Ectodermal cell (in vitro differentiated cells): ENCODE data around the gene UNC5B.

ENCODE experiments used
- H3K27ac ChIP-seq: 2 replicates; pipeline ENCODE4 v1.7.0; 2013; ENCODE audit warnings: mild to moderate bottlenecking, low read depth, low read length; ENCODE audit not compliant: insufficient read depth, poor library complexity, severe bottlenecking
- H3K27me3 ChIP-seq: 2 replicates; pipeline ENCODE4 v1.7.0; 2013; ENCODE audit warnings: mild to moderate bottlenecking, low read length; ENCODE audit not compliant: insufficient read depth, control insufficient read depth, poor library complexity, severe bottlenecking
- H3K36me3 ChIP-seq: one replicate; pipeline ENCODE4 v1.7.0; 2013; ENCODE audit warnings: low read length; ENCODE audit not compliant: control insufficient read depth, insufficient read depth
- H3K4me1 ChIP-seq: one replicate; pipeline ENCODE4 v1.7.0; 2013; ENCODE audit warnings: low read length; ENCODE audit not compliant: control insufficient read depth, insufficient read depth
- H3K4me3 ChIP-seq: 2 replicates; pipeline ENCODE4 v1.7.0; 2013; ENCODE audit warnings: low read depth, low read length, control low read depth; ENCODE audit not compliant: insufficient read depth
- H3K9me3 ChIP-seq: 2 replicates; pipeline ENCODE4 v1.7.0; 2013; ENCODE audit warnings: mild to moderate bottlenecking, low read length, moderate library complexity; ENCODE audit not compliant: control insufficient read depth
- WGBS, 2 experiments: methylation state at CpG; one replicate each; pipeline ENCODE4 v1.1.7; 2013; ENCODE audit warnings: missing lambda C conversion rate in 2 of 2; 5-methylcytosine and 5-hydroxymethylcytosine counted together

Gene UNC5B

GRCh38 chr10:71330789-71331404 lies 118.5 kb downstream of the UNC5B start:
- no peak overlapping the region for H3K27ac ChIP-seq
- no peaks in the 10 kb centered on the region for H3K36me3 ChIP-seq
- peaks cover 16% of the 10 kb centered on the region for H3K4me1 ChIP-seq
- WGBS, 2 experiments, result 93 to 96% methylated on average over 4 of the region's 4 CpGs
- no peaks in the 10 kb centered on the region for H3K9me3 ChIP-seq
- no peaks in the 10 kb centered on the region for H3K27me3 ChIP-seq
- no peak overlapping the region for H3K4me3 ChIP-seq

- no peaks in the 10 kb centered on the region for H3K27me3 ChIP-seq
- H3K36me3 ChIP-seq, result no peaks in the 10 kb centered on the region
- WGBS, 2 experiments, result 91 to 93% methylated on average over 4 of the region's 4 CpGs
- H3K27ac ChIP-seq, result no peak overlapping the region
- H3K4me3 ChIP-seq, result no peak overlapping the region
- H3K4me1 ChIP-seq, result peaks cover 25% of the 10 kb centered on the region
- no peaks in the 10 kb centered on the region for H3K9me3 ChIP-seq
These were observed 119.4 kb downstream of the UNC5B start for GRCh38 chr10:71331736-71332135.

GRCh38 chr10:71332466-71332865 lies 120.1 kb downstream of the UNC5B start:
- H3K9me3 ChIP-seq, result no peaks in the 10 kb centered on the region
- WGBS, 2 experiments, result 87 to 91% methylated on average over 5 of the region's 5 CpGs
- no peak overlapping the region for H3K27ac ChIP-seq
- H3K4me3 ChIP-seq, result no peak overlapping the region
- peaks cover 32% of the 10 kb centered on the region for H3K4me1 ChIP-seq
- H3K27me3 ChIP-seq, result no peaks in the 10 kb centered on the region
- H3K36me3 ChIP-seq, result no peaks in the 10 kb centered on the region

- Histone ChIP-seq H3K36me3 (no peaks in the 10 kb centered on the region), H3K9me3 (no peaks in the 10 kb centered on the region), H3K27ac (no peak overlapping the region), H3K27me3 (no peaks in the 10 kb centered on the region), H3K4me3 (no peak overlapping the region), H3K4me1 (peaks cover 35% of the 10 kb centered on the region)
- 88% methylated on average over 9 of the region's 9 CpGs for WGBS, 2 experiments
These were observed 120.9 kb downstream of the UNC5B start for GRCh38 chr10:71333129-71333887.

GRCh38 chr10:71334221-71334791 lies 121.9 kb downstream of the UNC5B start:
- Histone ChIP-seq H3K27me3 (no peaks in the 10 kb centered on the region), H3K4me3 (no peak overlapping the region), H3K27ac (no peak overlapping the region), H3K4me1 (peaks cover 35% of the 10 kb centered on the region), H3K36me3 (no peaks in the 10 kb centered on the region), H3K9me3 (no peaks in the 10 kb centered on the region)
- WGBS, 2 experiments, result 87 to 91% methylated on average over 12 of the region's 12 CpGs

GRCh38 chr10:71335173-71335708 lies 122.9 kb downstream of the UNC5B start:
- no peak overlapping the region for H3K27ac ChIP-seq
- H3K36me3 ChIP-seq, result no peaks in the 10 kb centered on the region
- H3K9me3 ChIP-seq, result no peaks in the 10 kb centered on the region
- H3K27me3 ChIP-seq, result no peaks in the 10 kb centered on the region
- H3K4me3 ChIP-seq, result no peak overlapping the region
- peaks cover 35% of the 10 kb centered on the region for H3K4me1 ChIP-seq
- WGBS, 2 experiments, result 89% methylated on average over 15 of the region's 15 CpGs

- H3K4me1 ChIP-seq, result peaks cover 35% of the 10 kb centered on the region
- H3K27ac ChIP-seq, result no peak overlapping the region
- no peak overlapping the region for H3K4me3 ChIP-seq
- no peaks in the 10 kb centered on the region for H3K36me3 ChIP-seq
- WGBS, 2 experiments, result 76 to 77% methylated on average over 6 of the region's 6 CpGs
- no peaks in the 10 kb centered on the region for H3K9me3 ChIP-seq
- no peaks in the 10 kb centered on the region for H3K27me3 ChIP-seq
These were observed 124.3 kb downstream of the UNC5B start for GRCh38 chr10:71336632-71337031.

- no peaks in the 10 kb centered on the region for H3K27me3 ChIP-seq
These were observed 124.9 kb downstream of the UNC5B start for GRCh38 chr10:71337219-71337701.

GRCh38 chr10:71338728-71339495 lies 126.5 kb downstream of the UNC5B start:
- Histone ChIP-seq H3K27ac (no peak overlapping the region), H3K4me3 (no peak overlapping the region), H3K4me1 (peaks cover 24% of the 10 kb centered on the region), H3K9me3 (no peaks in the 10 kb centered on the region), H3K36me3 (no peaks in the 10 kb centered on the region), H3K27me3 (no peaks in the 10 kb centered on the region)
- WGBS, 2 experiments, result 89 to 93% methylated on average over 13 of the region's 13 CpGs

More at GRCh38 chr10:71337219-71337701, 124.9 kb downstream of the UNC5B start:
- Histone ChIP-seq H3K4me1 (peaks cover 35% of the 10 kb centered on the region), H3K27ac (no peak overlapping the region), H3K4me3 (no peak overlapping the region), H3K36me3 (no peaks in the 10 kb centered on the region), H3K9me3 (no peaks in the 10 kb centered on the region)
- 71 to 72% methylated on average over 13 of the region's 13 CpGs for WGBS, 2 experiments
